Measurements from ENCODE around the gene CPNE6. TPM values are rescaled to one million over a fixed set of nuclear protein-coding genes. Genes with fewer than 3 reads are reported as not detected.
"Not testable (repeated sequence)": the region's sequence is repeated elsewhere in the genome, so short reads cannot be mapped to it uniquely, and the experiment has no call there.

Gene CPNE6
- total and polyA plus RNA-seq, 2 donors (not counting 1 experiment from before 2014, with no cell fraction given) = not detected

DNA sequence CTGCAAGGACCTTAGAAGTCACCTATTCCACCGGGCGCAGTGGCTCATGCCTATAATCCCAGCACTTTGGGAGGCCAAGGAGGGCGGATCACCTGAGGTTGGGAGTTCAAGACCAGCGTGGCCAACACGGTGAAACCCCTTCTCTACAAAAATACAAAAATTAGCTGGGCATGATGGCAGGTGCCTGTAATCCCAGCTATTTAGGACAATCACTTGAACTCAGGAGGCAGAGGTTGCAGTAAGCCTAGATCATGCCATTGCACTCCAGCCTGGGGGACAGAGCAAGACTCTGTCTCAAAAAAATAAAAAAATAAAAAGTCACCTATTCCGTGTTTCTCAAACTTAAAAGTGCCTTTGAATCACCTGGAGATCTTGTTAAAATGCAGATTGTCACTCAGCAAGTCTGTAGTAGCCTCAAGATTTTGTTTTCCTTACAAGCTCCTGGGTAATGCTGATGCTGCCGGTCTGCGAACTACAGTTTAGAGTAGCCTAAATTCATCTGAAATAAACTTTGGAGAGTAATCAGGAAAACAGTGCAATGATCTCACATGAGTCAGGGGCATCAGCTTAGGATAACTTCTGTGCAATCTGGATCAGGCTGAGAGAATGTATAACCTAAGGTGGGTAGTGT, 34.4 kb downstream of the CPNE6 start:
- CTCF ChIA-PET = interaction anchor here (1.3 to 11.7 kb wide), 7 partner anchors 8 to 91 kb away, joined by 3 to 292 read pairs (median 63); partner anchors contain the start of genes CARMIL3, DCAF11, IRF9 and NRL
- H3K4me3 Mint-ChIP-seq; ATAC-seq (ENCODE audit: low read depth); H2AFZ ChIP-seq (ENCODE audit: insufficient read depth, low read depth, low read length, poor library complexity, severe bottlenecking); H4K20me1 ChIP-seq (ENCODE audit: control insufficient read depth, insufficient read depth, low read length, poor library complexity, severe bottlenecking); DNase-seq; H3K27ac ChIP-seq (ENCODE audit: low read length in 2 of 2); H3K9me3 ChIP-seq (ENCODE audit: control extremely low read depth in 1 of 3, control insufficient read depth in 2 of 3, insufficient read depth in 1 of 3, low read length in 2 of 3); H3K4me1 Mint-ChIP-seq; H3K27me3 ChIP-seq (replicated peaks in 1 of 4; ENCODE audit: control extremely low read depth in 1 of 4, control insufficient read depth in 3 of 4, insufficient read depth in 4 of 4, low read length in 3 of 4); H3K4me2 ChIP-seq (replicated peaks; ENCODE audit: low read depth, low read length, poor library complexity, severe bottlenecking); H3K27ac Mint-ChIP-seq; H3K4me3 ChIP-seq (ENCODE audit: control extremely low read depth in 1 of 5, extremely low read depth in 1 of 5, insufficient read depth in 1 of 5, low read depth in 2 of 5, low read length in 4 of 5); H3K9me3 Mint-ChIP-seq (ENCODE audit: insufficient read depth); H3K9ac ChIP-seq (ENCODE audit: low read length); H3K27me3 Mint-ChIP-seq: not testable (repeated sequence)
- POLR2A ChIA-PET = interaction anchor here (0.7 to 1.2 kb wide), 2 partner anchors 9 to 194 kb away, joined by 3 to 4 read pairs; partner anchors contain the start of genes DHRS1 and NOP9
- Histone ChIP-seq H3K79me2 (ENCODE audit: control insufficient read depth, insufficient read depth, low read length) (peaks cover 27% of the 10 kb centered on the region), H3K4me1 (ENCODE audit: control insufficient read depth in 2 of 2, insufficient read depth in 2 of 2, low read length in 2 of 2) (peaks cover 8 to 10% of the 10 kb centered on the region in 2 donors), H3K36me3 (replicated peaks in 1 of 2; ENCODE audit: control extremely low read depth in 1 of 2, control insufficient read depth in 1 of 2, extremely low read depth in 1 of 2, insufficient read depth in 2 of 2, low read length in 1 of 2) (peaks cover 0 to 33% of the 10 kb centered on the region in 2 experiments)
- intact Hi-C loops (cut with micrococcal nuclease) = loop anchor here (10.0 kb wide), 1 partner anchor 121 kb away; the partner anchor contains the start of gene DHRS4L2
- WGBS (ENCODE audit: insufficient coverage) = 100% methylated on average over 5 of the region's 8 CpGs

DNA sequence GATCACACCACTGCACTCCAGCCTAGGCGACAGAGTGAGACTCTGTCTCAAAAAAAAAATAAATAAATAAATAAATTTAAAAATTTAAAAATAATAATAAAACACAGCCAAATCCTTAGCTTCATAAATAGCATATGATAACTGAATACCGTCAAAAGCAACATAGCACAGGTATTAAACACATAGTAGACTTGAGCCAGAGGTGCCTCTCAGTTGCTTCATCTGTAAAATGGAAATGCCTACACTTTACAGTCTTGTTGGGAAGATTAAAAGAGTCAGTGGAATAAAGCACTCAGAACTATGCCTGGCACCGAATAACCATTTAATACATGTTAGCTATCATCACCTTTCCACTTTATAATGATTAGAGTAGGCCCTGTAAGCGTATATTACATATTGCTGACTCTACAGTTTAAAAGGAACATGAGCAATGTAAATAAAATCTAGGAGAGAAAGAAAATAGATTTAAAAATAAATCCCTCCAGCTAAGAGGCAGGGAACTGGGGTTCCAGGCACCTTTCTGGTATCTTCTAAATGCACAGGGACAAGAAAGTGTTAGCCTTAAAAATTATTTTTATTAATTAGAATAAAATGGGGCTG, 35.4 kb downstream of the CPNE6 start:
- Histone ChIP-seq H3K79me2 (ENCODE audit: control insufficient read depth, insufficient read depth, low read length) (peaks cover 33% of the 10 kb centered on the region), H3K9me3 (ENCODE audit: control extremely low read depth in 1 of 3, control insufficient read depth in 2 of 3, insufficient read depth in 1 of 3, low read length in 2 of 3) (no peaks in the 10 kb centered on the region), H3K36me3 (replicated peaks in 1 of 2; ENCODE audit: control extremely low read depth in 1 of 2, control insufficient read depth in 1 of 2, extremely low read depth in 1 of 2, insufficient read depth in 2 of 2, low read length in 1 of 2) (peaks cover 0 to 24% of the 10 kb centered on the region in 2 experiments), H3K9ac (ENCODE audit: low read length) (no peak overlapping the region), H3K27me3 (replicated peaks in 1 of 4; ENCODE audit: control extremely low read depth in 1 of 4, control insufficient read depth in 3 of 4, insufficient read depth in 4 of 4, low read length in 3 of 4) (no peaks in the 10 kb centered on the region), H2AFZ (ENCODE audit: insufficient read depth, low read depth, low read length, poor library complexity, severe bottlenecking) (no peak overlapping the region), H3K4me3 (ENCODE audit: control extremely low read depth in 1 of 5, extremely low read depth in 1 of 5, insufficient read depth in 1 of 5, low read depth in 2 of 5, low read length in 4 of 5) (no peak overlapping the region), H3K27ac (ENCODE audit: low read length in 2 of 2) (no peak overlapping the region), H3K4me1 (ENCODE audit: control insufficient read depth in 2 of 2, insufficient read depth in 2 of 2, low read length in 2 of 2) (peaks cover 8 to 10% of the 10 kb centered on the region in 2 donors), H4K20me1 (ENCODE audit: control insufficient read depth, insufficient read depth, low read length, poor library complexity, severe bottlenecking) (no peaks in the 10 kb centered on the region), H3K4me2 (replicated peaks; ENCODE audit: low read depth, low read length, poor library complexity, severe bottlenecking) (no peak overlapping the region)
- intact Hi-C loops (cut with micrococcal nuclease) = loop anchor here (10.0 kb wide), 1 partner anchor 122 kb away; the partner anchor contains the start of gene DHRS4L2
- Mint-ChIP-seq H3K27me3 (no peaks in the 10 kb centered on the region), H3K27ac (no peak overlapping the region), H3K9me3 (ENCODE audit: insufficient read depth) (no peaks in the 10 kb centered on the region), H3K4me1 (peaks cover 9% of the 10 kb centered on the region), H3K4me3 (no peak overlapping the region)
- DNase-seq (no peak), ATAC-seq (ENCODE audit: low read depth) (no peak)
- no CpG with 5 or more reads among the region's 4 CpGs for WGBS (ENCODE audit: insufficient coverage)
- ChIA-PET POLR2A (interaction anchor here (0.7 to 0.8 kb wide), 2 partner anchors 72 to 193 kb away, joined by 3 to 5 read pairs; partner anchors contain the start of genes DHRS1 and NOP9), CTCF (interaction anchor here (0.7 to 11.7 kb wide), 13 partner anchors 10 to 475 kb away, joined by 3 to 292 read pairs (median 7); partner anchors contain the start of genes CARMIL3, IPO4, IRF9 and PCK2)
- TF ChIP-seq, protein P1, sequence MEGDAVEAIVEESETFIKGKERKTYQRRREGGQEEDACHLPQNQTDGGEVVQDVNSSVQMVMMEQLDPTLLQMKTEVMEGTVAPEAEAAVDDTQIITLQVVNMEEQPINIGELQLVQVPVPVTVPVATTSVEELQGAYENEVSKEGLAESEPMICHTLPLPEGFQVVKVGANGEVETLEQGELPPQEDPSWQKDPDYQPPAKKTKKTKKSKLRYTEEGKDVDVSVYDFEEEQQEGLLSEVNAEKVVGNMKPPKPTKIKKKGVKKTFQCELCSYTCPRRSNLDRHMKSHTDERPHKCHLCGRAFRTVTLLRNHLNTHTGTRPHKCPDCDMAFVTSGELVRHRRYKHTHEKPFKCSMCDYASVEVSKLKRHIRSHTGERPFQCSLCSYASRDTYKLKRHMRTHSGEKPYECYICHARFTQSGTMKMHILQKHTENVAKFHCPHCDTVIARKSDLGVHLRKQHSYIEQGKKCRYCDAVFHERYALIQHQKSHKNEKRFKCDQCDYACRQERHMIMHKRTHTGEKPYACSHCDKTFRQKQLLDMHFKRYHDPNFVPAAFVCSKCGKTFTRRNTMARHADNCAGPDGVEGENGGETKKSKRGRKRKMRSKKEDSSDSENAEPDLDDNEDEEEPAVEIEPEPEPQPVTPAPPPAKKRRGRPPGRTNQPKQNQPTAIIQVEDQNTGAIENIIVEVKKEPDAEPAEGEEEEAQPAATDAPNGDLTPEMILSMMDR (IDR thresholded peaks at IDR 0.05) = no peak
- no peak for TF ChIP-seq EZH2 (IDR thresholded peaks at IDR 0.05; ENCODE audit: borderline replicate concordance, insufficient read depth, low read depth, low read length, poor library complexity, severe bottlenecking)

Data from B cell (primary cell).